Measurements from ENCODE around the gene FADS6.

DNA sequence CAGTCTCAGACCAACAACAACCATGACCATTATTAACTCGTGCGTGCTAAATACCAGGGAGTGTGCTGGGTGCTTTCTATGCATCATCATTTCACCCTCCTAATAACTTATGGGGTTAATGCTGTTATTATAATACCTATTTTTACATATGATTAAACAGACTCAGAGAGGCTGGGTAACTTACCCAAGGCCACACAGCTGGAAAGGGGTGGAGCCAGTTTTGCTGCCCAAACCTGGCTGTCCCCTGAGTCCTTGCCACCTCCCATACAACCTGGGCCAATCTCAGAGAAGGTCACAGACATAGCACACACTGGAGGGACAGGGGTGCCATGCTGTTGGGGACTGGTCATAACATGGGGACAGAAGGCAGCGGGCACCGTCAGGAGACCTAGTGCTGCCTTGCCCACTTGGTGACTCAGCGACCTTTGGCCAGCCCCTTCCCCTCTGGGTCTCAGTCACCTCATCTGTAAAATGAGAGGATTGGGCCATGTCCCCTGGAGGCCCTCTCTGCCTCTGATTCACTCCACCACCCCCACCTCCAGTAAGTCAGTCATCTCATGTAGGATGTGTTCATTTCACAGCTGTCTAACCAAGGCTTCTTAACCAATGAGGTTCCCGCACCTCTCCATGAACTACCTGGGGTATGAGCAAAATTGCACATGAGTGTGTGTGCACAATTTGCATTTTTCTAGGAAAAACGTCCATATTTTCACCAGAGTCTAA, 11.4 kb upstream of the FADS6 start:
- TF ChIP-seq, protein P1, sequence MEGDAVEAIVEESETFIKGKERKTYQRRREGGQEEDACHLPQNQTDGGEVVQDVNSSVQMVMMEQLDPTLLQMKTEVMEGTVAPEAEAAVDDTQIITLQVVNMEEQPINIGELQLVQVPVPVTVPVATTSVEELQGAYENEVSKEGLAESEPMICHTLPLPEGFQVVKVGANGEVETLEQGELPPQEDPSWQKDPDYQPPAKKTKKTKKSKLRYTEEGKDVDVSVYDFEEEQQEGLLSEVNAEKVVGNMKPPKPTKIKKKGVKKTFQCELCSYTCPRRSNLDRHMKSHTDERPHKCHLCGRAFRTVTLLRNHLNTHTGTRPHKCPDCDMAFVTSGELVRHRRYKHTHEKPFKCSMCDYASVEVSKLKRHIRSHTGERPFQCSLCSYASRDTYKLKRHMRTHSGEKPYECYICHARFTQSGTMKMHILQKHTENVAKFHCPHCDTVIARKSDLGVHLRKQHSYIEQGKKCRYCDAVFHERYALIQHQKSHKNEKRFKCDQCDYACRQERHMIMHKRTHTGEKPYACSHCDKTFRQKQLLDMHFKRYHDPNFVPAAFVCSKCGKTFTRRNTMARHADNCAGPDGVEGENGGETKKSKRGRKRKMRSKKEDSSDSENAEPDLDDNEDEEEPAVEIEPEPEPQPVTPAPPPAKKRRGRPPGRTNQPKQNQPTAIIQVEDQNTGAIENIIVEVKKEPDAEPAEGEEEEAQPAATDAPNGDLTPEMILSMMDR (IDR thresholded peaks at IDR 0.05; ENCODE audit: low read length) = no peak
- TF ChIP-seq EZH2 (optimal IDR thresholded peaks at IDR 0.05; ENCODE audit: low read depth, low read length) = no peak
- TF ChIP-seq EZH2phosphoT487 (IDR thresholded peaks at IDR 0.05; ENCODE audit: low read length) = no peak
